HCT116 (cell line): ENCODE data around the gene ALDH16A1. TPM values are rescaled to one million over a fixed set of nuclear protein-coding genes. Genes with fewer than 3 reads are reported as not detected.

Experiments
- ATAC-seq: fragments of 200-7000 bp; cut with Tn5 transposase; 2 replicates; pipeline ENCODE4 v1.9.1; 2020; ENCODE audit warnings: mild to moderate bottlenecking, moderate library complexity
- BruUV-seq: library from RNA; stranded (reverse); fragments of 400-500 nt; replicated peaks from 2 replicates; lab custom pipeline; 2021; lab: Mats Ljungman, UMichigan
- CTCF ChIA-PET: fragments of 300-600 bp; sonication (Branson Sonifier 250); formaldehyde crosslinking; loops from one replicate; lab custom pipeline; 2021; ENCODE audit warnings: antibody characterized with exemption; lab: Charles Lee
- POLR2A ChIA-PET: fragments of 300-600, 350-600 bp; sonication (Branson Sonifier 250); formaldehyde crosslinking; loops from one replicate; lab custom pipeline; 2021; ENCODE audit warnings: antibody characterized with exemption; lab: Charles Lee
- RAD21 ChIA-PET, 2 experiments: fragments of 300-600 bp; sonication (Branson Sonifier 250); formaldehyde crosslinking; loops; one replicate each; lab custom pipeline; 2023; ENCODE audit warnings: low total read pairs in 2 of 2; ENCODE audit not compliant: uncharacterized antibody in 2 of 2, unreplicated experiment in 2 of 2, low non-redundant PET in 1 of 2; lab: Charles Lee
- DNase-seq: peaks from one replicate; pipeline ENCODE4 v3.0.0-alpha.2; 2010; ENCODE audit warnings: low read depth, low spot score
- H2AFZ ChIP-seq: fragments of 200-600 bp; shearing (Covaris generic), sonication (generic); 2 replicates; pipeline ENCODE4 v1.6.1; 2017; ENCODE audit warnings: low read depth, mixed run types, mixed read lengths, antibody characterized with exemption, low read length; ENCODE audit not compliant: poor library complexity, severe bottlenecking
- H3K27ac ChIP-seq: 2 replicates; pipeline ENCODE4 v1.5.1; 2012; ENCODE audit warnings: low read depth, low read length
- H3K27me3 ChIP-seq: fragments of 200-600 bp; sonication (generic); 2 replicates; pipeline ENCODE4 v1.6.1; 2016; ENCODE audit warnings: mixed run types, low read length, mixed read lengths; ENCODE audit not compliant: insufficient read depth
- H3K36me3 ChIP-seq, 2 experiments: fragments of 200-500 bp in 1 of 2; fragments of 200-600 bp in 1 of 2; sonication (Bioruptor generic) in 1 of 2; sonication (generic) in 1 of 2; 2 replicates each; pipeline versions ENCODE4 v1.5.1 to v1.6.1; 2014 to 2016; ENCODE audit warnings: low read length in 2 of 2, inconsistent platforms in 1 of 2, mixed read lengths in 1 of 2, mixed run types in 1 of 2; ENCODE audit not compliant: insufficient read depth in 2 of 2, control insufficient read depth in 1 of 2
- H3K4me1 ChIP-seq, 2 experiments: fragments of 200-600 bp in 1 of 2; sonication (generic) in 1 of 2; 2 replicates each; pipeline versions ENCODE4 v1.5.1 to v1.6.1; 2012 to 2017; ENCODE audit warnings: low read length in 2 of 2, inconsistent platforms in 1 of 2, mild to moderate bottlenecking in 1 of 2, mixed read lengths in 1 of 2, mixed run types in 1 of 2, moderate library complexity in 1 of 2; ENCODE audit not compliant: insufficient read depth in 2 of 2, control insufficient read depth in 1 of 2
- H3K4me2 ChIP-seq: fragments of 200-600 bp; sonication (generic); 2 replicates; pipeline ENCODE4 v1.6.1; 2017; ENCODE audit warnings: mixed run types, low read length, mixed read lengths
- H3K4me3 ChIP-seq, 2 experiments: fragments of 200-600 bp in 1 of 2; sonication (generic) in 1 of 2; replicated peaks in 1 of 2; 2 replicates each; pipeline ENCODE4 v1.5.1; 2011 to 2016; ENCODE audit warnings: low read length in 2 of 2, control low read depth in 1 of 2, low read depth in 1 of 2, mild to moderate bottlenecking in 1 of 2, mixed read lengths in 1 of 2, mixed run types in 1 of 2
- H3K79me2 ChIP-seq: fragments of 200-600 bp; sonication (generic); 2 replicates; pipeline ENCODE4 v1.6.1; 2017; ENCODE audit warnings: mild to moderate bottlenecking, mixed run types, low read length, moderate library complexity, mixed read lengths; ENCODE audit not compliant: insufficient read depth
- H3K9ac ChIP-seq: fragments of 200-600 bp; sonication (generic); 2 replicates; pipeline ENCODE4 v1.6.1; 2016; ENCODE audit warnings: low read length, mixed read lengths
- H3K9me2 ChIP-seq: fragments of 200-600 bp; sonication (generic), shearing (Covaris generic); 2 replicates; pipeline ENCODE4 v1.6.1; 2017; ENCODE audit warnings: mixed run types, mild to moderate bottlenecking, moderate library complexity; ENCODE audit not compliant: insufficient read depth
- H3K9me3 ChIP-seq, 2 experiments: fragments of 200-500 bp in 1 of 2; fragments of 200-600 bp in 1 of 2; sonication (Bioruptor generic) in 1 of 2; sonication (generic) in 1 of 2; 2 replicates each; pipeline ENCODE4 v1.6.1; 2014 to 2017; ENCODE audit warnings: low read length in 2 of 2, mixed read lengths in 2 of 2, inconsistent platforms in 1 of 2, low read depth in 1 of 2, mild to moderate bottlenecking in 1 of 2, mixed run types in 1 of 2, moderate library complexity in 1 of 2; ENCODE audit not compliant: control insufficient read depth in 1 of 2, insufficient read depth in 1 of 2
- H4K20me1 ChIP-seq: fragments of 200-600 bp; sonication (generic), shearing (Covaris generic); 2 replicates; pipeline ENCODE4 v1.6.1; 2017; ENCODE audit warnings: mixed run types, mild to moderate bottlenecking, moderate library complexity; ENCODE audit not compliant: insufficient read depth
- ATF3 ChIP-seq: IDR thresholded peaks from 2 replicates; pipeline ENCODE4 v1.6.1; 2012
- CEBPB ChIP-seq: IDR thresholded peaks from 2 replicates; pipeline ENCODE4 v1.6.1; 2012; ENCODE audit warnings: low read depth
- EGR1 ChIP-seq: IDR thresholded peaks from 2 replicates; pipeline ENCODE4 v1.6.1; 2012; ENCODE audit warnings: low read depth
- EZH2 ChIP-seq: fragments of 200-600 bp; sonication (generic); IDR thresholded peaks from 2 replicates; pipeline ENCODE4 v1.6.1; 2017; ENCODE audit warnings: antibody characterized with exemption, mixed run types
- EZH2phosphoT487 ChIP-seq: fragments of 200-600 bp; IDR thresholded peaks from 2 replicates; pipeline ENCODE4 v1.6.1; 2018; ENCODE audit warnings: antibody characterized with exemption, borderline replicate concordance
- JUND ChIP-seq: IDR thresholded peaks from 2 replicates; pipeline ENCODE4 v1.6.1; 2012
- POLR2AphosphoS5 ChIP-seq: IDR thresholded peaks from 2 replicates; pipeline ENCODE4 v1.6.1; 2011; ENCODE audit warnings: mild to moderate bottlenecking, low read depth, low read length, moderate library complexity
- RAD21 ChIP-seq: IDR thresholded peaks from 2 replicates; pipeline ENCODE4 v1.6.1; 2012; ENCODE audit warnings: low read depth, mild to moderate bottlenecking
- SIN3A ChIP-seq: IDR thresholded peaks from 2 replicates; pipeline ENCODE4 v1.6.1; 2012; ENCODE audit warnings: low read depth
- SRF ChIP-seq: IDR thresholded peaks from 2 replicates; pipeline ENCODE4 v1.6.1; 2012; ENCODE audit warnings: low read depth
- TCF7L2 ChIP-seq: IDR thresholded peaks from 2 replicates; pipeline ENCODE4 v1.7.0; 2011; ENCODE audit warnings: borderline replicate concordance, inconsistent platforms; ENCODE audit not compliant: insufficient read depth, insufficient read length; ENCODE audit errors: extremely low read depth
- YY1 ChIP-seq: IDR thresholded peaks from 2 replicates; pipeline ENCODE4 v1.6.1; 2011; ENCODE audit warnings: low read length, low read depth, moderate library complexity, mild to moderate bottlenecking; ENCODE audit not compliant: insufficient replicate concordance; ENCODE audit errors: extremely low read depth
- ZNF274 ChIP-seq: fragments of 200-500 bp; sonication (Bioruptor generic); IDR thresholded peaks from 2 replicates; pipeline ENCODE4 v1.6.1; 2014; ENCODE audit warnings: mild to moderate bottlenecking, low read depth, low read length, inconsistent platforms
- intact Hi-C: fragments of 100-400 bp; cut with micrococcal nuclease; formaldehyde crosslinking; loops from 2 replicates; pipeline ENCODE4 v1.10.0; 2022
- total RNA-seq: library from RNA; stranded (reverse); gene quantifications from one replicate; pipeline ENCODE4 v1.2.1, GENCODE V29; 2021; ENCODE audit not compliant: unreplicated experiment
- TF ChIP-seq, protein P1 (sequence below): IDR thresholded peaks from 2 replicates; pipeline ENCODE4 v1.6.1; 2011; ENCODE audit warnings: mild to moderate bottlenecking, low read length, moderate library complexity; ENCODE audit not compliant: insufficient replicate concordance; ENCODE audit errors: extremely low read depth
- TF ChIP-seq, protein P2 (sequence below): IDR thresholded peaks from 2 replicates; pipeline ENCODE4 v1.6.1; 2012; ENCODE audit warnings: low read depth
- TF ChIP-seq, protein P3 (sequence below): IDR thresholded peaks from 2 replicates; pipeline ENCODE4 v1.6.1; 2012

The ALDH16A1 gene
- total RNA-seq, 1 experiment from 2014 or later = 22.8 TPM

DNA sequence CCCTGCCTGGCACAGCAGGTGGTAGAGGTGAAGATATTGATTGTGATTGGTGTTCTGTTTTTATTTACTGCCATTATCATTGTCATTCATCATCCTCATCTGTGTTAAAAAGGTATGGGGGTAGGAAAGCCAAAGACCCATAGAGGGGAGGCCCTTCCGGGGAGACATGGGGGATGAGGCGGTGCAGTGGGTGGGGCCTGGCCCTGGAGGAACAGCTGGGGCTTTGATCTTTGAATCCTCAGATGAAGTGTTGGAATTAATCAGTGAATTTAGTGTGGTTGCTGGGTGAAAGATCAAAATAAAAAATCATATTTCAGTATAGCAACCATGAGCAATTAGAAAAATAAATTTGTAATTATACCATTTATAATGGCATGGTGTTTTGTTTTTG lies 37.2 kb upstream of the ALDH16A1 start:
- no peak for DNase-seq
- no TSS peak for BruUV-seq
- peaks cover 10% of the 10 kb centered on the region; the same call in 1 of the 2 replicates for H3K27me3 ChIP-seq
- no peaks in the 10 kb centered on the region for H3K36me3 ChIP-seq
- ChIA-PET CTCF (no interaction called here), RAD21 (no interaction called here), POLR2A (no interaction called here)
- peaks cover 0 to 5% of the 10 kb centered on the region in 2 experiments; a peak in 1 of 4 replicates for H3K4me1 ChIP-seq
- intact Hi-C loops = no loop called here
- ATAC-seq = no peak
- no peak overlapping the region for H3K4me2 ChIP-seq
- no peaks in the 10 kb centered on the region for H3K79me2 ChIP-seq
- no peaks in the 10 kb centered on the region for H3K9me2 ChIP-seq
- no peak overlapping the region for H2AFZ ChIP-seq
- no peaks in the 10 kb centered on the region for H3K9me3 ChIP-seq
- no peaks in the 10 kb centered on the region for H4K20me1 ChIP-seq
- TF ChIP-seq SRF (no peak), CEBPB (no peak), ZNF274 (no peak), EZH2phosphoT487 (no peak), EZH2 (no peak), EGR1 (no peak), JUND (no peak), ATF3 (no peak), YY1 (no peak), POLR2AphosphoS5 (no peak), SIN3A (no peak)
- no peak overlapping the region for H3K9ac ChIP-seq
- no peak overlapping the region for H3K27ac ChIP-seq
- no peak overlapping the region for H3K4me3 ChIP-seq

- no peaks in the 10 kb centered on the region for H4K20me1 ChIP-seq
- POLR2A ChIA-PET = no interaction called here
- H3K27ac ChIP-seq = no peak overlapping the region
- no peak overlapping the region for H2AFZ ChIP-seq
- no peak for DNase-seq
- H3K4me3 ChIP-seq = no peak overlapping the region
- H3K9ac ChIP-seq = no peak overlapping the region
- no peak for ATAC-seq
- CTCF ChIA-PET = no interaction called here
- H3K9me3 ChIP-seq = no peaks in the 10 kb centered on the region
- peaks cover 0 to 5% of the 10 kb centered on the region in 2 experiments; a peak in 1 of 4 replicates for H3K4me1 ChIP-seq
- no peaks in the 10 kb centered on the region for H3K9me2 ChIP-seq
- RAD21 ChIA-PET = interaction anchor here in 1 of 2 experiments (0.6 kb wide), 1 partner anchor 13 kb away, joined by 4 read pairs; no protein-coding TSS in a partner anchor
- no TSS peak for BruUV-seq
- peaks cover 20% of the 10 kb centered on the region; the same call in 1 of the 2 replicates for H3K27me3 ChIP-seq
- no peaks in the 10 kb centered on the region for H3K79me2 ChIP-seq
- intact Hi-C loops = no loop called here
- H3K4me2 ChIP-seq = no peak overlapping the region
- H3K36me3 ChIP-seq = no peaks in the 10 kb centered on the region
- TF ChIP-seq JUND (no peak), ZNF274 (no peak), RAD21 (no peak), TCF7L2 (no peak), EGR1 (no peak)
- TF ChIP-seq, protein P1, sequence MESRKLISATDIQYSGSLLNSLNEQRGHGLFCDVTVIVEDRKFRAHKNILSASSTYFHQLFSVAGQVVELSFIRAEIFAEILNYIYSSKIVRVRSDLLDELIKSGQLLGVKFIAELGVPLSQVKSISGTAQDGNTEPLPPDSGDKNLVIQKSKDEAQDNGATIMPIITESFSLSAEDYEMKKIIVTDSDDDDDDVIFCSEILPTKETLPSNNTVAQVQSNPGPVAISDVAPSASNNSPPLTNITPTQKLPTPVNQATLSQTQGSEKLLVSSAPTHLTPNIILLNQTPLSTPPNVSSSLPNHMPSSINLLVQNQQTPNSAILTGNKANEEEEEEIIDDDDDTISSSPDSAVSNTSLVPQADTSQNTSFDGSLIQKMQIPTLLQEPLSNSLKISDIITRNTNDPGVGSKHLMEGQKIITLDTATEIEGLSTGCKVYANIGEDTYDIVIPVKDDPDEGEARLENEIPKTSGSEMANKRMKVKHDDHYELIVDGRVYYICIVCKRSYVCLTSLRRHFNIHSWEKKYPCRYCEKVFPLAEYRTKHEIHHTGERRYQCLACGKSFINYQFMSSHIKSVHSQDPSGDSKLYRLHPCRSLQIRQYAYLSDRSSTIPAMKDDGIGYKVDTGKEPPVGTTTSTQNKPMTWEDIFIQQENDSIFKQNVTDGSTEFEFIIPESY = no peak
- TF ChIP-seq, protein P2, sequence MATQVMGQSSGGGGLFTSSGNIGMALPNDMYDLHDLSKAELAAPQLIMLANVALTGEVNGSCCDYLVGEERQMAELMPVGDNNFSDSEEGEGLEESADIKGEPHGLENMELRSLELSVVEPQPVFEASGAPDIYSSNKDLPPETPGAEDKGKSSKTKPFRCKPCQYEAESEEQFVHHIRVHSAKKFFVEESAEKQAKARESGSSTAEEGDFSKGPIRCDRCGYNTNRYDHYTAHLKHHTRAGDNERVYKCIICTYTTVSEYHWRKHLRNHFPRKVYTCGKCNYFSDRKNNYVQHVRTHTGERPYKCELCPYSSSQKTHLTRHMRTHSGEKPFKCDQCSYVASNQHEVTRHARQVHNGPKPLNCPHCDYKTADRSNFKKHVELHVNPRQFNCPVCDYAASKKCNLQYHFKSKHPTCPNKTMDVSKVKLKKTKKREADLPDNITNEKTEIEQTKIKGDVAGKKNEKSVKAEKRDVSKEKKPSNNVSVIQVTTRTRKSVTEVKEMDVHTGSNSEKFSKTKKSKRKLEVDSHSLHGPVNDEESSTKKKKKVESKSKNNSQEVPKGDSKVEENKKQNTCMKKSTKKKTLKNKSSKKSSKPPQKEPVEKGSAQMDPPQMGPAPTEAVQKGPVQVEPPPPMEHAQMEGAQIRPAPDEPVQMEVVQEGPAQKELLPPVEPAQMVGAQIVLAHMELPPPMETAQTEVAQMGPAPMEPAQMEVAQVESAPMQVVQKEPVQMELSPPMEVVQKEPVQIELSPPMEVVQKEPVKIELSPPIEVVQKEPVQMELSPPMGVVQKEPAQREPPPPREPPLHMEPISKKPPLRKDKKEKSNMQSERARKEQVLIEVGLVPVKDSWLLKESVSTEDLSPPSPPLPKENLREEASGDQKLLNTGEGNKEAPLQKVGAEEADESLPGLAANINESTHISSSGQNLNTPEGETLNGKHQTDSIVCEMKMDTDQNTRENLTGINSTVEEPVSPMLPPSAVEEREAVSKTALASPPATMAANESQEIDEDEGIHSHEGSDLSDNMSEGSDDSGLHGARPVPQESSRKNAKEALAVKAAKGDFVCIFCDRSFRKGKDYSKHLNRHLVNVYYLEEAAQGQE = no peak
- TF ChIP-seq, protein P3, sequence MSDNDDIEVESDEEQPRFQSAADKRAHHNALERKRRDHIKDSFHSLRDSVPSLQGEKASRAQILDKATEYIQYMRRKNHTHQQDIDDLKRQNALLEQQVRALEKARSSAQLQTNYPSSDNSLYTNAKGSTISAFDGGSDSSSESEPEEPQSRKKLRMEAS = no peak
Measured at GRCh38 chr19:49417088-49417487, 35.9 kb upstream of the ALDH16A1 start.
